Measurements from ENCODE around the gene ZNF157. TPM values are rescaled to one million over a fixed set of nuclear protein-coding genes. Genes with fewer than 3 reads are reported as not detected.
A peak's percentile ranks its signal among the peaks of the same experiment; 100 is the strongest.

ZNF157 gene
- total and polyA plus RNA-seq, 7 donors, result 0.07 to 0.17 TPM; not detected in 5

DNA sequence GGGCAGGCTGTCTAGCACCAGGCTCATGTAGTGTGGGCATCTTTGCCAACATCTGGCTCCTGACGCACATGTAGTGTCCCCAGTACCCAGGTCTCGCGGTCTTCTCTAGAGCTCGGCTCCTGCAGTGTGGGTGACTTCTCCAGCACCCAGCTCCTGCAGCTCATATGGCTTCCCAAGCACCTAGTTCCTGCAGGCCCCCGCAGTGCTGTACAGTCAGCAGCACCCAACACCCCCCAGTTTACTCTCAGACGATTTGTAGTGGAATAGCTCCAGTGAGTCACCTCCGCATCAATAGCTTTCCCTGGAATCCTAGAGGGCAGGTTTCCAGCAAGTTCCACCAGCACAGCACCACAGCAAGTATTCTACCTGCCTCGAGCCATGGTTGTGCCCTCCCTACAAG is 81.7 kb downstream of the ZNF157 start:
- Histone ChIP-seq H3K27ac (no peak overlapping the region), H3K4me1 (no peaks in the 10 kb centered on the region), H3K9me3 (peaks cover 26% of the 10 kb centered on the region), H3K4me3 (no peak overlapping the region), H3K27me3 (ENCODE audit: insufficient read depth in 3 of 3, low read length in 2 of 3) (peaks cover 0 to 2% (median 0%) of the 10 kb centered on the region in 3 donors), H3K36me3 (ENCODE audit: insufficient read depth in 1 of 2, low read depth in 1 of 2) (peaks cover 3 to 62% of the 10 kb centered on the region in 2 donors)
- intact Hi-C loops (cut with DNase I), result no loop called here
- TF ChIP-seq, protein P1, sequence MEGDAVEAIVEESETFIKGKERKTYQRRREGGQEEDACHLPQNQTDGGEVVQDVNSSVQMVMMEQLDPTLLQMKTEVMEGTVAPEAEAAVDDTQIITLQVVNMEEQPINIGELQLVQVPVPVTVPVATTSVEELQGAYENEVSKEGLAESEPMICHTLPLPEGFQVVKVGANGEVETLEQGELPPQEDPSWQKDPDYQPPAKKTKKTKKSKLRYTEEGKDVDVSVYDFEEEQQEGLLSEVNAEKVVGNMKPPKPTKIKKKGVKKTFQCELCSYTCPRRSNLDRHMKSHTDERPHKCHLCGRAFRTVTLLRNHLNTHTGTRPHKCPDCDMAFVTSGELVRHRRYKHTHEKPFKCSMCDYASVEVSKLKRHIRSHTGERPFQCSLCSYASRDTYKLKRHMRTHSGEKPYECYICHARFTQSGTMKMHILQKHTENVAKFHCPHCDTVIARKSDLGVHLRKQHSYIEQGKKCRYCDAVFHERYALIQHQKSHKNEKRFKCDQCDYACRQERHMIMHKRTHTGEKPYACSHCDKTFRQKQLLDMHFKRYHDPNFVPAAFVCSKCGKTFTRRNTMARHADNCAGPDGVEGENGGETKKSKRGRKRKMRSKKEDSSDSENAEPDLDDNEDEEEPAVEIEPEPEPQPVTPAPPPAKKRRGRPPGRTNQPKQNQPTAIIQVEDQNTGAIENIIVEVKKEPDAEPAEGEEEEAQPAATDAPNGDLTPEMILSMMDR (IDR thresholded peaks at IDR 0.05), result no peak
- no peak for DNase-seq
- ATAC-seq, result no peak
- 84 to 100% (median 98%) methylated on average over 6 to 8 of the region's 8 CpGs for WGBS, 3 donors

DNA sequence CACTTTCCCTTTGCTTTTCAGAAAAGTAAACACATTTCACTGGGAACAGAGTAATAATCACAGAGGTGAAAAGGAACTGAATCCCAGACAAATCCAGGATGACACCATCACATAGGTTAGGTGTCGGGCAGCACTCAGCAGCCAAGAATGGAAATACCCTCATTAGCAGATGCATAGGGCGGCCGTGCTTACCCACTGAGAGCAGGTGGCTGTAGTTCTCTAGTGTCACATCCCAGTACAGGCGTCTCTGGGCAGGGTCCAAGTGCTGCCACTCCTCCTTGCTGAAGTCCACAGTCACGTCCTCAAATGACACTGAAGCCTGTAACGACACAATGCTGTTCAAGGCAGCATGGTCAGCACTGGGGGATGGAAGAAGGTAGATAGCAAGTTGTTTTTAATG is 85.7 kb downstream of the ZNF157 start:
- H3K9me3 ChIP-seq, result peaks cover 10% of the 10 kb centered on the region
- TF ChIP-seq, protein P1 (IDR thresholded peaks at IDR 0.05), result no peak
- H3K4me1 ChIP-seq, result no peaks in the 10 kb centered on the region
- ATAC-seq (peak; percentile 78 to 95 (median 93)), DNase-seq (peak; percentile 29 to 77)
- intact Hi-C loops (cut with DNase I), result no loop called here
- no peak overlapping the region for H3K4me3 ChIP-seq
- peaks cover 0 to 2% (median 0%) of the 10 kb centered on the region in 3 donors for H3K27me3 ChIP-seq (ENCODE audit: insufficient read depth in 3 of 3, low read length in 2 of 3)
- WGBS, 3 donors, result 43 to 46% (median 44%) methylated on average over 6 of the region's 6 CpGs
- peaks cover 0 to 35% of the 10 kb centered on the region in 2 donors for H3K36me3 ChIP-seq (ENCODE audit: insufficient read depth in 1 of 2, low read depth in 1 of 2)
- H3K27ac ChIP-seq, result peak overlapping the region; percentile 42

DNA sequence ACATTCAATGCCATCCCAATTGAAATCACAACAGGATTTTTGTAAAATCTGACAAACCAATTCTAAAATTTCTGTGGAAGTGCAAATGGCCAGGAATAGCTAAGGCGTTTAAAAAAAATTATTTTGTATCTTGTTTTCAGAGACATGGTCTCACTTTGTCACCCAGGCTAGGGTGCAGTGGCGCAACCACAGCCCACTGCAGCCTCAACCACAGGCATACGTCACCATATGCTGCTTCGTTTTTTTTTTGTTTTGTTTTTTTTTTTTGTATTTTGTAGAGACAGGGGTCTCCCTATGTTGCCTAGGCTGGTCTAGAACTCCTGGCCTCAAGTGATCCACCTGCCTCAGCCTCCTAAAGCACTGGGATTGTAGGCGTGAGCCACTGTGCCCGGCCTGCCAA is 88.2 kb downstream of the ZNF157 start:
- Histone ChIP-seq H3K4me3 (no peak overlapping the region), H3K27me3 (ENCODE audit: insufficient read depth in 3 of 3, low read length in 2 of 3) (peaks cover 0 to 2% (median 0%) of the 10 kb centered on the region in 3 donors), H3K27ac (no peak overlapping the region), H3K9me3 (peaks cover 12% of the 10 kb centered on the region), H3K4me1 (no peaks in the 10 kb centered on the region), H3K36me3 (ENCODE audit: insufficient read depth in 1 of 2, low read depth in 1 of 2) (peaks cover 0 to 14% of the 10 kb centered on the region in 2 donors)
- WGBS, 3 donors, result 86 to 100% (median 92%) methylated on average over 6 of the region's 6 CpGs
- ATAC-seq (no peak), DNase-seq (no peak)
- TF ChIP-seq, protein P1 (IDR thresholded peaks at IDR 0.05), result no peak
- intact Hi-C loops (cut with DNase I), result no loop called here

DNA sequence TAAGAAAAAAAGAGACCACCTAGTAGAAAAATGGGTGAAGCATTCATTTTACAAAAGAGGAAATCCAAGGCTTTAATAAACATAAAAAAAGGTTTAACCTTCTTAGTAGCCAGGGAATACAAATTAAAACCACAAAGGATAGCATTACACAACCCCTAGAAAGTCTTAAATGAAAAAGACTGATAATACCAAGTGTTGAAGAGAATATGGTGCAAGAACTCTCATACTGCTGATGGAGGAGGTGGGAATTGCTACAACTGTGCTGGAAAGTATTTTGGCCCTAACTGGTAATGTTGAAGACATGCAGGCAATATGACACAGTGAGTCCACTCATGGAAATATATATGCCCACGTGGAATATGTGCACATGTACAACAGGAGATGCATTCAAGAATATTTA is 90.2 kb downstream of the ZNF157 start:
- Histone ChIP-seq H3K4me3 (no peak overlapping the region), H3K9me3 (peaks cover 12% of the 10 kb centered on the region), H3K4me1 (no peaks in the 10 kb centered on the region), H3K36me3 (ENCODE audit: insufficient read depth in 1 of 2, low read depth in 1 of 2) (peaks cover 2 to 5% of the 10 kb centered on the region in 2 donors), H3K27ac (no peak overlapping the region), H3K27me3 (ENCODE audit: insufficient read depth in 3 of 3, low read length in 2 of 3) (peaks cover 0 to 2% (median 0%) of the 10 kb centered on the region in 3 donors)
- DNase-seq, result no peak
- intact Hi-C loops (cut with DNase I), result no loop called here
- ATAC-seq, result no peak
- WGBS, 3 donors, result 44 to 82% (median 70%) methylated on average over 1 of the region's 1 CpG
- TF ChIP-seq, protein P1 (IDR thresholded peaks at IDR 0.05), result no peak

Other genes starting within 250 kb of the ZNF157 start
- 100 to 1,000 TPM; 142 to 194 (median 169) TPM for gene NDUFB11, start 225.9 kb upstream of the ZNF157 start, total RNA-seq
- 100 to 1,000 TPM; 145 to 207 (median 201) TPM for gene NDUFB11, start 225.9 kb upstream of the ZNF157 start, polyA plus RNA-seq
- gene RBM10, start 225.4 kb upstream of the ZNF157 start, total RNA-seq, result 10 to 100 TPM; 21.5 to 25.6 (median 23.6) TPM
- gene RBM10, start 225.4 kb upstream of the ZNF157 start, polyA plus RNA-seq, result 10 to 100 TPM; 18.2 to 33.8 (median 25.0) TPM
- 100 to 1,000 TPM; 145 to 230 (median 187) TPM for gene UBA1, start 176.7 kb upstream of the ZNF157 start, total RNA-seq
- gene UBA1, start 176.7 kb upstream of the ZNF157 start, polyA plus RNA-seq, result 100 to 1,000 TPM in 2 of 3 donors, 10 to 100 TPM in 1; 96.2 to 120 (median 115) TPM
- gene CDK16, start 151.9 kb upstream of the ZNF157 start, total RNA-seq, result 100 to 1,000 TPM; 150 to 192 (median 160) TPM
- 100 to 1,000 TPM; 104 to 124 (median 118) TPM for gene CDK16, start 151.9 kb upstream of the ZNF157 start, polyA plus RNA-seq
- 10 to 100 TPM; 30.7 to 50.7 (median 35.6) TPM for gene USP11, start 137.6 kb upstream of the ZNF157 start, total RNA-seq
- 10 to 100 TPM; 16.1 to 21.4 (median 21.1) TPM for gene USP11, start 137.6 kb upstream of the ZNF157 start, polyA plus RNA-seq
- 10 to 100 TPM in 3 of 4 donors, 1 to 10 TPM in 1; 9.5 to 17.7 (median 13.4) TPM for gene ZNF41, start 112.6 kb downstream of the ZNF157 start, total RNA-seq
- gene ZNF41, start 112.6 kb downstream of the ZNF157 start, polyA plus RNA-seq, result 10 to 100 TPM in 1 of 3 donors, 1 to 10 TPM in 2; 5.3 to 10.9 (median 8.5) TPM
- 100 to 1,000 TPM; 101 to 118 (median 108) TPM for gene ARAF, start 190.6 kb downstream of the ZNF157 start, total RNA-seq
- gene ARAF, start 190.6 kb downstream of the ZNF157 start, polyA plus RNA-seq, result 10 to 100 TPM; 54.3 to 63.9 (median 61.6) TPM
- 100 to 1,000 TPM in 1 of 4 donors, 10 to 100 TPM in 3; 33.2 to 157 (median 57.2) TPM for gene TIMP1, start 211.9 kb downstream of the ZNF157 start, total RNA-seq
- 100 to 1,000 TPM in 1 of 3 donors, 10 to 100 TPM in 2; 15.7 to 190 (median 33.7) TPM for gene TIMP1, start 211.9 kb downstream of the ZNF157 start, polyA plus RNA-seq
- gene SYN1, start 249.3 kb downstream of the ZNF157 start, total RNA-seq, result 1 to 10 TPM in 3 of 4 donors, under 1 TPM in 1; 0.84 to 7.0 (median 2.6) TPM
- 1 to 10 TPM in 2 of 3 donors, under 1 TPM in 1; 0.80 to 2.4 (median 2.3) TPM for gene SYN1, start 249.3 kb downstream of the ZNF157 start, polyA plus RNA-seq

All from psoas muscle (tissue), 8 donors.